ENCODE data around the gene BCKDHA. TPM values are rescaled to one million over a fixed set of nuclear protein-coding genes. Genes with fewer than 3 reads are reported as not detected.

Gene BCKDHA
- total RNA-seq, 4 donors from 2014 or later: 55.1 to 87.2 (median 58.6) TPM

DNA sequence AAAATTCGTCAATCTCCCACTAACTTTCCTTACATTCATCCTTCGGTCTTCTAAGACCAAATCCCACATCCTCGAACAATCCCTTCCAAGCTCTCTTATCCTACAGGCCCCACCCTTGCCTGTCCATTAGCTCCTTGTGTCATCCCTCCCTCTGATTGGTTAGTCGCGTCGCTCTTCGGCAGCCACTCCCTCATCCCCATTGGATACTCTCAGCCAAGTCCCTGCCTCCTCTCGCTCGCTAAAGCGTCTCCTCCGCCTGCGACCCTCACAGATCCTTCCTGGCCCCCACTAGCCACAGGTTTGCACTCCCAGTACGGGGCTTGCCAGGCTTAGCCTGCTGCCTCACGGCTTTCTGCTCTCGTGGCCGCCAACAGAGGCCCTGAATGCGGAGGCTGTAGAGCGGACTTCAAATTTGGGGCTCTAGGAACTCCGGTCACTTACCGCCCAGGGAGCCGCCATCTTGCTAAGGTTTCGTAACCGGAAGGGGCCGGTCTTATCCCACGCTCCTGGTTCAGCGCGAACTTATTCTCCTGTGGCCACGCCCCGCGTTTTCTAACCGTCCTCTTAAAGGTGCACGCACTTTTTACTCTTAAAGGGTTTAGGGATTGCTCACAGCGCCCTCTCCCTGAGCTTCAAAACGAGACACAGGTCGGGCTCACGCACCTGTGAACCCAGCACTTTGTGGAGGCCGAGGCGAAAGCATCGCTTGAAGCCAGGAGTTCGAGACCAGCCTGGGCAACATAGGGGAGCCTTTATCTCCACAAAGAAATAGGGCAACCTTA, 42.0 kb downstream of the BCKDHA start, which contains the start of gene DMAC2:
TSS of gene DMAC2 (minus strand) at position 472 of the 782 bp plus-strand sequence. CDS start at position 459, 13 bp downstream.
- TF ChIP-seq POLR2A (IDR thresholded peaks at IDR 0.05): peak in 2 of 4 donors; percentile 59 to 75
- TF ChIP-seq, protein P1, sequence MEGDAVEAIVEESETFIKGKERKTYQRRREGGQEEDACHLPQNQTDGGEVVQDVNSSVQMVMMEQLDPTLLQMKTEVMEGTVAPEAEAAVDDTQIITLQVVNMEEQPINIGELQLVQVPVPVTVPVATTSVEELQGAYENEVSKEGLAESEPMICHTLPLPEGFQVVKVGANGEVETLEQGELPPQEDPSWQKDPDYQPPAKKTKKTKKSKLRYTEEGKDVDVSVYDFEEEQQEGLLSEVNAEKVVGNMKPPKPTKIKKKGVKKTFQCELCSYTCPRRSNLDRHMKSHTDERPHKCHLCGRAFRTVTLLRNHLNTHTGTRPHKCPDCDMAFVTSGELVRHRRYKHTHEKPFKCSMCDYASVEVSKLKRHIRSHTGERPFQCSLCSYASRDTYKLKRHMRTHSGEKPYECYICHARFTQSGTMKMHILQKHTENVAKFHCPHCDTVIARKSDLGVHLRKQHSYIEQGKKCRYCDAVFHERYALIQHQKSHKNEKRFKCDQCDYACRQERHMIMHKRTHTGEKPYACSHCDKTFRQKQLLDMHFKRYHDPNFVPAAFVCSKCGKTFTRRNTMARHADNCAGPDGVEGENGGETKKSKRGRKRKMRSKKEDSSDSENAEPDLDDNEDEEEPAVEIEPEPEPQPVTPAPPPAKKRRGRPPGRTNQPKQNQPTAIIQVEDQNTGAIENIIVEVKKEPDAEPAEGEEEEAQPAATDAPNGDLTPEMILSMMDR (IDR thresholded peaks at IDR 0.05): peak; percentile 20 to 60 (median 46)
- intact Hi-C loops (cut with DNase I): loop anchor here (10.0 kb wide), 1 partner anchor 125 kb away; no protein-coding TSS in a partner anchor
- Histone ChIP-seq H3K27me3 (peaks cover 0 to 14% (median 0%) of the 10 kb centered on the region in 4 donors), H3K4me1 (peaks cover 5 to 31% (median 7%) of the 10 kb centered on the region in 3 donors), H3K9me3 (no peaks in the 10 kb centered on the region), H3K36me3 (peaks cover 0 to 35% (median 0%) of the 10 kb centered on the region in 3 donors), H3K4me3 (peak within 1 kb of the TSS; percentile 74 to 95 (median 82)), H3K27ac (peak within 1 kb of the TSS; percentile 97 to 98 (median 97))
- DNase-seq: peak; percentile 86
- WGBS, 2 donors: 0 to 1% methylated on average over 15 to 17 of the region's 40 CpGs

DNA sequence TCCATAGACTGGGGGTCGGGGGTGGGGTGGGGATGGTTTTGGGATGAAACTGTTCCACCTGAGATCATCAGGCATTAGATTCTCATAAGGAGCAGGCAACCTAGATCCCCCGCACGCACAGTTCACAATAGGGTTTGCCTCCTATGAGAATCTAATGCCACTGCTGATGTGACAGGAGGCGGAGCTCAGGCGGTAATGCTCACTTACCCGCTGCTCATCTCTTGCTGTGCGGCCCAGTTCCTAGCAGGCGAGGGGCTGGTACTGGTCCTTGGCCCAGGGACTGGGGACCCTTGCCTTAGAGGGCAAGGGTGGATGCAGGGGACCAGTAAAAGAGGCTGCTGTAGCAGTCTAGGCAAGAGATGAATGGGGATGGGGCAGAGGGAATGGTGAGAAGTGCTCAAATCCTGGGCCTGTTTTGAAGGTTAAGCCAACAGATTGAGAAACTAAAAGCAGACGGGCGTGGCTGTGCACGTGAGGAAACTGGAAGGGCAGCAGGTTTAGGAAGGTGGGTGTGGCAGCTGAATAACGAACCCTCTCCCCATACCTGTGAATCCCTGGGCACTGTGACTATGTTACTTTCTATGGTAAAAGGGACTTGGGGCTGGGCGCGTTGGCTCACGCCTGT, 43.8 kb downstream of the BCKDHA start:
- H3K9me3 ChIP-seq: no peaks in the 10 kb centered on the region
- H3K36me3 ChIP-seq: peaks cover 0 to 17% (median 0%) of the 10 kb centered on the region in 3 donors
- no peak for DNase-seq
- H3K4me3 ChIP-seq: no peak overlapping the region
- H3K4me1 ChIP-seq: peaks cover 5 to 31% (median 7%) of the 10 kb centered on the region in 3 donors
- no peak overlapping the region for H3K27ac ChIP-seq
- 72 to 81% methylated on average over 9 to 13 of the region's 15 CpGs for WGBS, 2 donors
- no peak for TF ChIP-seq POLR2A (IDR thresholded peaks at IDR 0.05)
- TF ChIP-seq, protein P1 (IDR thresholded peaks at IDR 0.05): no peak
- H3K27me3 ChIP-seq: peaks cover 0 to 29% (median 0%) of the 10 kb centered on the region in 4 donors
- intact Hi-C loops (cut with DNase I): loop anchor here (10.0 kb wide), 1 partner anchor 123 kb away; no protein-coding TSS in a partner anchor

GRCh38 chr19:41442473-41443355, 45.1 kb downstream of the BCKDHA start, which contains the start of gene ERICH4:
ERICH4 (plus strand) TSS chr19:41443156; CDS start chr19:41443170, 14 bp downstream.
- Histone ChIP-seq H3K4me1 (peaks cover 5 to 31% (median 7%) of the 10 kb centered on the region in 3 donors), H3K36me3 (peaks cover 0 to 5% (median 0%) of the 10 kb centered on the region in 3 donors), H3K27me3 (peaks cover 0 to 42% (median 0%) of the 10 kb centered on the region in 4 donors), H3K9me3 (no peaks in the 10 kb centered on the region), H3K27ac (no peak within 1 kb of the TSS), H3K4me3 (no peak within 1 kb of the TSS)
- no peak for DNase-seq
- no peak for TF ChIP-seq POLR2A (IDR thresholded peaks at IDR 0.05)
- TF ChIP-seq, protein P1 (IDR thresholded peaks at IDR 0.05): no peak
- WGBS, 2 donors: 70 to 78% methylated on average over 2 to 6 of the region's 7 CpGs
- intact Hi-C loops (cut with DNase I): loop anchor here (10.0 kb wide), 1 partner anchor 122 kb away; no protein-coding TSS in a partner anchor

DNA sequence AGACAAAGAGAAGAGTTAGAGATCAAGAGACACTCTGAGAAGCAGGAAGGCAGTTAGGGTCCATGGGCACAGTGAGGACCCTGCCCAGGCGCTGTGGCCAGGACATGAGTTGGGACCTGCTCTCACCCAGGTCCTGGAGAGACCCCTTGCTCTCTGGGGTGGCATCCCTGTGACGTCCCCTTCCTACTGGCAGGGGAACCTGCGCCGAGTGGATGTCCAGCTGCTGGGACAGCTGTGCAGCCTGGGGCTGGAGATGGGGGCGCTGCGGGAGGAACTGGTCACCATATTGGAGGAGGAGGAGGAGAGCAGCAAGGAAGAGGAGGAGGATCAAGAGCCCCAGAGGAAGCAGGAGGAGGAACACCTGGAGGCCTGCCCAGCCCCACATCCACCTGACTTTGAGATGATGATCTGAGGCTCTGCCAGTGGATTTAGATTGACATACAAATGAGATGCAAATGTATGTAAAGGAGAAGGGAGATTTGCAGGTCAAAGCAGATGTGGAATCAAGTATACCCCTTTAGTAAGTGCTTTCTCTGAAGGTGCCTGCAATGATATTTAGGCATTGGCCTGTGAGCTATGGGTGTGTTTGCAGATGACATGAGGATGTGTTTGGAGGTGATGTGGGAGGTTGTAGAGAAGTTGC, 46.3 kb downstream of the BCKDHA start:
- no peak for DNase-seq
- no peak overlapping the region for H3K27ac ChIP-seq
- H3K27me3 ChIP-seq: peaks cover 0 to 46% (median 0%) of the 10 kb centered on the region in 4 donors
- intact Hi-C loops (cut with DNase I): loop anchor here (10.0 kb wide), 1 partner anchor 121 kb away; no protein-coding TSS in a partner anchor
- no peaks in the 10 kb centered on the region for H3K36me3 ChIP-seq
- peaks cover 5 to 23% (median 6%) of the 10 kb centered on the region in 3 donors for H3K4me1 ChIP-seq
- WGBS, 2 donors: 65 to 75% methylated on average over 5 to 6 of the region's 6 CpGs
- no peaks in the 10 kb centered on the region for H3K9me3 ChIP-seq
- TF ChIP-seq, protein P1 (IDR thresholded peaks at IDR 0.05): no peak
- TF ChIP-seq POLR2A (IDR thresholded peaks at IDR 0.05): no peak
- H3K4me3 ChIP-seq: no peak overlapping the region

Data from esophagus squamous epithelium (tissue), 5 donors.